ENCODE measurements around the gene INTS13. TPM values are rescaled to one million over a fixed set of nuclear protein-coding genes. Genes with fewer than 3 reads are reported as not detected.
"Not testable (repeated sequence)": the region's sequence is repeated elsewhere in the genome, so short reads cannot be mapped to it uniquely, and the experiment has no call there.

INTS13 gene
- polyA plus RNA-seq, 1 donor = 23.9 TPM

GRCh38 chr12:26870491-26871419 is 67.0 kb downstream of the INTS13 start:
- DNase-seq (ENCODE audit: low read depth) = no peak

- no peak for DNase-seq (ENCODE audit: low read depth)
These were observed 67.8 kb downstream of the INTS13 start for GRCh38 chr12:26869908-26870459.

GRCh38 chr12:26869104-26869494 is 68.7 kb downstream of the INTS13 start:
- DNase-seq (ENCODE audit: low read depth) = no peak

- DNase-seq (ENCODE audit: low read depth) = no peak
These were observed 69.2 kb downstream of the INTS13 start for GRCh38 chr12:26868447-26869103.

- no peak for DNase-seq (ENCODE audit: low read depth)
These were observed 70.7 kb downstream of the INTS13 start for GRCh38 chr12:26867080-26867479.

GRCh38 chr12:26863515-26863914 is 74.3 kb downstream of the INTS13 start:
- no peak for DNase-seq (ENCODE audit: low read depth)

GRCh38 chr12:26862787-26863186 is 75.0 kb downstream of the INTS13 start:
- DNase-seq (ENCODE audit: low read depth) = not testable (repeated sequence)

- no peak for DNase-seq (ENCODE audit: low read depth)
These were observed 76.1 kb downstream of the INTS13 start for GRCh38 chr12:26861690-26862089.

- no peak for DNase-seq (ENCODE audit: low read depth)
These were observed 80.2 kb downstream of the INTS13 start for GRCh38 chr12:26857465-26858176.

- DNase-seq (ENCODE audit: low read depth) = no peak
These were observed 82.4 kb downstream of the INTS13 start for GRCh38 chr12:26855337-26855736.

Other genes with a start within 250 kb of the INTS13 start
- 2.7 TPM for gene ITPR2, start 104.8 kb downstream of the INTS13 start, polyA plus RNA-seq (ENCODE audit: insufficient read length)
- 45.0 TPM for gene FGFR1OP2, start 489 bp upstream of the INTS13 start, polyA plus RNA-seq (ENCODE audit: insufficient read length)
- 26.8 TPM for gene TM7SF3, start 76.4 kb upstream of the INTS13 start, polyA plus RNA-seq (ENCODE audit: insufficient read length)
- gene MED21, start 84.6 kb upstream of the INTS13 start, polyA plus RNA-seq (ENCODE audit: insufficient read length) = 42.2 TPM
- gene C12orf71, start 144.6 kb upstream of the INTS13 start, polyA plus RNA-seq (ENCODE audit: insufficient read length) = not detected

Data from forelimb muscle (tissue), 1 donor.